Activated CD4-positive, alpha-beta T cell treated with anti-CD3 and anti-CD28 coated beads for 48 hours (primary cell): Measurements from ENCODE around the gene KIF14.
A peak's percentile ranks its signal among the peaks of the same experiment; 100 is the strongest.

ENCODE experiments used
- DNase-seq: peaks from one replicate; pipeline ENCODE4 v3.0.0-alpha.2; 2020

The KIF14 gene, protein sequence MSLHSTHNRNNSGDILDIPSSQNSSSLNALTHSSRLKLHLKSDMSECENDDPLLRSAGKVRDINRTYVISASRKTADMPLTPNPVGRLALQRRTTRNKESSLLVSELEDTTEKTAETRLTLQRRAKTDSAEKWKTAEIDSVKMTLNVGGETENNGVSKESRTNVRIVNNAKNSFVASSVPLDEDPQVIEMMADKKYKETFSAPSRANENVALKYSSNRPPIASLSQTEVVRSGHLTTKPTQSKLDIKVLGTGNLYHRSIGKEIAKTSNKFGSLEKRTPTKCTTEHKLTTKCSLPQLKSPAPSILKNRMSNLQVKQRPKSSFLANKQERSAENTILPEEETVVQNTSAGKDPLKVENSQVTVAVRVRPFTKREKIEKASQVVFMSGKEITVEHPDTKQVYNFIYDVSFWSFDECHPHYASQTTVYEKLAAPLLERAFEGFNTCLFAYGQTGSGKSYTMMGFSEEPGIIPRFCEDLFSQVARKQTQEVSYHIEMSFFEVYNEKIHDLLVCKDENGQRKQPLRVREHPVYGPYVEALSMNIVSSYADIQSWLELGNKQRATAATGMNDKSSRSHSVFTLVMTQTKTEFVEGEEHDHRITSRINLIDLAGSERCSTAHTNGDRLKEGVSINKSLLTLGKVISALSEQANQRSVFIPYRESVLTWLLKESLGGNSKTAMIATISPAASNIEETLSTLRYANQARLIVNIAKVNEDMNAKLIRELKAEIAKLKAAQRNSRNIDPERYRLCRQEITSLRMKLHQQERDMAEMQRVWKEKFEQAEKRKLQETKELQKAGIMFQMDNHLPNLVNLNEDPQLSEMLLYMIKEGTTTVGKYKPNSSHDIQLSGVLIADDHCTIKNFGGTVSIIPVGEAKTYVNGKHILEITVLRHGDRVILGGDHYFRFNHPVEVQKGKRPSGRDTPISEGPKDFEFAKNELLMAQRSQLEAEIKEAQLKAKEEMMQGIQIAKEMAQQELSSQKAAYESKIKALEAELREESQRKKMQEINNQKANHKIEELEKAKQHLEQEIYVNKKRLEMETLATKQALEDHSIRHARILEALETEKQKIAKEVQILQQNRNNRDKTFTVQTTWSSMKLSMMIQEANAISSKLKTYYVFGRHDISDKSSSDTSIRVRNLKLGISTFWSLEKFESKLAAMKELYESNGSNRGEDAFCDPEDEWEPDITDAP (N-terminal part only)

DNA sequence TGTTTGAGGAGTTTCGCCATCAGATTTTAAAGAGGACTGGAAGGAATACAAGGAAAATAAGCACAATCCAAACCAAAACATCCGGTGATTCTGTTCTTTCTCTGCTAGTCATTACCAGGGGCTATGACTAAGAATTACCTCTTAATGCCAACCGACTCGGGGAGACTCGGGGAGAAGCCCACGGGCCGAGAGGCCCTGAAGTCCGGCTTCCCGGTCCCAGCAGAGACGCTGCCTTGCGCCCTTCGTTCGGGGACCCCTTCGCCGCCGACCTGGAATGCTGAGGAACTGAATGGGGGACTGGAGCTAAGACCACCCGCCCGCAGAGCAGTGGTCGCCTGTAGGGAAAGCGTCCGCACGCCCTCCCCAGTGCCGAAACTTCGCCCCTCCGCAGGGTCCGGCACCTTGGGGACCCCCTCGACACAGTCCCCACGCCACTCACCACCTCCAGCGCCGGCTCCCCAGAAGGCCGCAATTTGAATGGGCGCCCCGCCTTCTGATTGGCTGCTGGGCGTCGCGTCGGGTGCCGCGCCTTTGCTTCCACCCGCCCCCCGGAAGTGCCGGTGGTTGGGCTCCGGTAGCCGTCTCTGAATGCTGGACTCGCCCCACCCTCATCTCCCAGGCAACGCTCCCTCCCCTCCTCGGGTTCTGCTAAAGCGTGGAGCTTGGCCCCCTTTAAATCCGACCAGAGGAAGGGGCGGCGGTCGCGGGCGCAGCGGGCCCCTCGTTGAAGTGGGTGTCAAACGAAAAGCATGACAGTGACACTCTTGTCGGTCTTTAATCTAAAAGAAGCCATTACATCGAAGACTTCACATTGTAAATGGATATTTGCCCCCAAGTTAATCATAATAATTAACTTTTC lies at the start of gene KIF14:
TSS of gene KIF14 (minus strand) at position 479 of the 859 bp plus-strand sequence. CDS start 2,028 bp downstream, outside the sequence.
- DNase-seq: peak; percentile 95

DNA sequence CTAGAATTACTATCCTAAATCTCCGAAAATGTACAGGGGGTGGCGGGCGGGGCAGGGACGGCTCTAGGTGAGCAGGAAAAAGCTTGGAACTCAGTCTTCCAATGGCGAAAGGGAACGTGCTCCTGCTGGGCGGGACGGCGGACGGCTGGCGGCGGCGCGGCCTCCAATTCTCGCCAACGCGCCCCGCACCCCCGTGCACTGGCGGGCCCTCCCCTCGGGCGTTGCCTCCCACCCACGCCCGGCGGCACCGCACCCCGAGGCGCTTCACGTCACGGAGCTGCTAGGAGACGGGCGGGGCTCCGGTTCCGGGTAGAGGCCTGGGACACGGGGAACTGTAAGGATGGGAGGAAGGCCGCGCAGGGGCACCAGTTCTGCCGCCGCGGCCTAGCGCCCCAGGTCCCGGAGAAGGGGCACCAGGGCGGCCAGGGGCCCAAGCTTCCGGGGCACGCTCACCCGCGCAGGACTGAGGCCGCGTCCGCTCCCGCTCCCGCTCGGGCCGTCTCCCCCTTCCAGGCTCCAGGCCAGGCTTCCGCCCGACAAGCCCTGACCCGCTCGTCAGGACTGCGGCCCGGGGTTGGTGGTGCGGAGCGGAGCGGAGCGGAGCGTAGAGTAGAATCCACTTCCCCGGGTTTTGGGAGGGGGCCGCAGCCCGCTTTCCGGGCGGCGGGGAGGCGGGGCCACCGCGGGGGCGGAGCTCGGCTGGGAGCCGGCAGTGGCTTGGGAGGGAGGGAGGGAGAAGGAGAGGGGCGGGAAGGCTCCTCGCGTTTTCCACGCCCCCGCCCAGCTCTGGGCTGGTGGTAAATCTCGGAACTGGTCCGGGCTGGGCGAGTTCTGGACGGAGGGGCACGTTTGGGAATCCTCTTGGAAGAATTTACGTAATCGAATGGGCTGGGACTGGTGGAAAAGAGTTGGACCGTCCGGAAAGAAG lies 49.0 kb upstream of the KIF14 start, which contains the start of gene DDX59:
TSS of gene DDX59 (minus strand) at position 594 of the 928 bp plus-strand sequence. CDS start 3,167 bp downstream, outside the sequence.
- DNase-seq: peak; percentile 96

DNA sequence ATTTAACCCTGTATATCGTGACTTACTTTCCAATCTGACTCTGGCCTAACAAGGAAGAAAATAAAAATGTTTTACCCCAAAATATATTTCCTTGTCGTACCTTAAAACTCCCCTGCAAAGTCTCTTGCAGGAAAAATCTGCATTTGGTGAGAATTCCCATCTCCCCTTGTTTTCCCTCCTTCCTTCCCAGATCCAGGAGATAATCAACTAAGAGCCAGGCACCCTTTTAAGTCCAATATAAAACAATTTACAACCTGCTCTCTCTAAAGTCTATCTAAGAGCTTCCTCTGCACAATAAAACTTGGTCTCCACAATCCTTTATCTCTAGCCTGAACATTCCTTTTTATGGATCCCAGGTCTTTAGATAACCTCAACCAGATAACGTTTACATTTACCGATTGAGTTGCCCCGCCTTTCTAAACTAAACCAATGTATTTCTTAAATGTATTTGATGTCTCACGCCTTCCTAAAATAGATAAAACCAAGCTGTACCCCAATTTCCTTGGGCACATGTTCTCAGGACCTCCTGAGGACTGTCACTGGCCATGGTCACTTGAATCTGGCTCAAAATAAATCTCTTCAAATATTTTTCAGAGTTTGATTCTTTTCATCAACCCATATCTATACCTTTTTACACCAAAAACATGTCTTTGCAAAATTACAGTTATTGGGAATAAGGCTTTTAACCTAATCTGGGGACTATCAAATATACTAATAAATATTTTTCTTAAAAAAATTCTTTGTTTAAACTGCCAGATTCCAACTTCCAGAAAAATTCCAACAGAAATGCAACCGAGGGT lies 48.2 kb upstream of the KIF14 start:
- DNase-seq: no peak

DNA sequence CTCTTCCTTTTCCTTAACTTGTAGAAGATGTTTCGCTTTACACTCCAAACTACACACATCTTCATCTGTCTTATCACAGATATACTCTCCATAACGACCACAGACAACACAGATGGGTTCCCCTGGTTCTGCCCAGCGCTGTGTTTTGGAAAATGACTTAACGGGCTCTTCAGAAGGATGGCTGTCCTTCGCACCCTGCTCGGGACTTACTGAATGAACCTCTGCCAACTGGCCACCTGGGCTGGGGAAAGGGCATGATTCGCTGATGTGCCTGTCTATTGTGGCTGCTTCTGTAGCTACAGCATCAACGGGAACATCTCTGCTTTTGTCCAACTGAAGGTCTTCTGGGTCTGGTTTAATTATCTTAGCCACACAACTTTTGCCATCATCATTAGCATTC lies 45.8 kb upstream of the KIF14 start:
- no peak for DNase-seq

DNA sequence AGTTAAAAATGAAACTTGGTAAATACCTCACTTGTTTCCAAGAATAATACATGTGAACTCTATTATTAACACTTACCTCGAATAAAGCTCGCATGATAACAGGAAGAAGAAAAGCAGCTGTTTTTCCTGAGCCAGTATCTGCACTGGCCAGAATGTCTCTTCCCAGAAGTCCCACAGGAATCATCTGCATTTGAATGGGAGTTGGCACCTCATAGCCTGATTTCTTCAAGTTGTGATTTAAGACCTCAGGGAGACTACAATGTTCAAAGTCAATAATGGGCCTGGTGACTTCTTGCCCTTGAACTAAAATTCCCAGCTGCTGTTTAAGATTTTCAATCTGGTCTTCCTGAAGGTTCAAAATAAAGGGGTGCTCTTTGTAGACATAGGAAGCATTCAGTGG lies 45.3 kb upstream of the KIF14 start:
- DNase-seq: no peak

DNA sequence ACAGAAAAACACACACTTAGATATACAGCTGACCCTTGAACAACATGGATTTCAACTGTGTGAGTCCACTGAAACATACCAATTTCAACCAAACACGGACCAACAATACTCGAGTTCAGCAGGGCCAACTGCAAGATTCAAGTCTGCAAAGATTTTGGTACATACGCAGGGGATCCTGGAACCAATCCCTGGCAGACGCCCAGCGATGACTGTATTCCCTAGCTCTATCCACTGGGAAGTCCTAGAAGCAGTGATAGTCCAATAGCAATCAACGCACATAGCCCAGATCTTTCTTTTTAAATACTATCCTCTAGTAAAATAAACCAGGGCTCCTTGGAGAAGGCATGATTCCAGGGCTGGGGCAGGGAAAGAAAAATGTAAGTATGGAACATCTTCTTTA lies 40.2 kb upstream of the KIF14 start:
- DNase-seq: no peak

DNA sequence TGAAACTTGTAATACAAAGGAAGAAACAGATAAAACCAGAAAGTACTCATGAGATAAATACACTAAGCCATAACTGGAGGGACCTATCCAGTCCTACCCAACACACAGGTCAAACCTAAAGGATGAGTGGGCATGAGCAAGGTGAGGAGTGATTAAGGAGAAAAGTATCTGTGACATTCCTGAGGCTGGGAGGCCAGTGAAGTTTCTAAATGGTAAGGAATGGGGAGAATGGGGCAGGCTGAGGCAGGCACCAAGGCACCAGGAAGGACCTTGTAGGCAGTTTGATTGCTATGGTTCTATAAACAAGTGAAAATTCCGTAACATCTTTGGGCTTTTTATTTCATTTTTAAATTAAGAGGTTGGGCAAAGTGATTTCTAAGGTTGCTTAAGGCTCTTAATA lies 38.7 kb upstream of the KIF14 start:
- no peak for DNase-seq

DNA sequence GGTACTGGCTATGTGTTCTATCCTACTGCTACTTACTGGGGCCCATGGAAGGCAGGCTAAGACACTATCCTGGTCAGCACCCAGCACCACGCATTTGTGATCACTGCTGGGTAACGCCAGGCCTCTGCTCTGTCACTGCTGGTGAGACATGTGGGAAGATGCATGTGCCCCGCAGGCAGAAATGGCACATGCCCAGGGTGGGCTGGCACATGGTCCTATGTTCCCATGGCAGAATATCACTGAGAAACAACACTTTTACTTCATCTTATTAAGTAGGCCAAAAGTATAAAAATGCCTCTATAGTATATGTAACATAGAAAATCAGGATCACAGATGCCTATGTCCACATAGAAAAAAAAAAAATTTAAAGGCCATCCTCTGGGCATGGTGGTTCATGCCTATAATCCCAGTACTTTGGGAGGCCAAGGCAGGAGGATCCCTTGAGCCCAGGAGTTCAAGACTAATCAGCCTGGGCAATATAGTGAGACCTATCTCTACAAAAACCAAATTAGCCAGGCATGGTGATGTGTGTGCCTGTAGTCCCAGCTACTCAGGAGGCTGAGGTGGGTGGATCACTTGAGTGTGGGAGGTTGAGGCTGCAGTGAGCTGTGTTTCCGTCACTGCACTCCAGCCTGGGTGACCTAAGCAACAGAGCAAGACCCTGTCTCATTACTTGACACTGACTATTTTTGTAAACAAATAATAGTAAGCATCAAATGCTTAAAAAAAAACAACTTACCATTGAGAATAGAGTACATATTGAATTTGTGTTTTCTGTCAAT lies 37.7 kb upstream of the KIF14 start:
- no peak for DNase-seq

DNA sequence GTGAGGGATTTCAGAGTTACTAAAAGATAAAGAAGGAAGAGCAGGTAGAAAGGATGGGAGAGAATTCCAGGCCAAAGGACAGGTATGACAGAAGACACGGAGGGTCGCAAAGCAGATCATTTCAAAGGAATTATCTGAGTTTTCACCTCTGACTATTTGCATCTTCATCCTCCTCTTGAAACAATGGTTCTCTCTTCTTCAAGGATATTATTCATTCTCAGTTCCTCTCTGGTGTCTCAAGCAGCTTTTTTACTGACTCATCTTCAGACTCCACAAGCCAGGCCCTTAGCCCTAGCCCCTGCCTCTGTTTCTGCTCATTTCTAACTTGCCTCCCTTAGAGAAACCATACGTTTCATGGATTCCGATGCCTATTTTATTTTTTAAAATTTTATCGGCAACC lies 34.1 kb upstream of the KIF14 start:
- DNase-seq: no peak

DNA sequence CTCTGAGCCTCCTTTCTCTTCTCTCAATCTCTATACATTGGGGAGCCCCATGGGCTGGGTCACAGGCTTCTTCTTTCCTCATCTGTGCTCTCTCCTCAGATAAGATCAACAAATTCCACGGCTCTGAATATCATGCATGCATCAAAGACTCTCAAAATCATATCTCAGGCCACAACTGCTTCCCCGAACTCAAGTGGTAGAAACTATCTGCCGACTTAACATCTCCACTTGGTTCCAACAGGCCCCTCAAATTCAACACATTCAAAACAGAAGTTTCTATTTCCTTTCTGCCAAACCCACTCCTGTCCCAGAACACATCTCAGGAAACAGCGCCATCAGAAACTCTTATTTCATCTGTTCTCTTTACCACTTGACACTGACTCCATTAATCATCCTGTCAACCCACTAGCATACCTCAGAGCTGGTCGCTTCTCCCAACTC lies 32.5 kb upstream of the KIF14 start:
- DNase-seq: peak; percentile 8

DNA sequence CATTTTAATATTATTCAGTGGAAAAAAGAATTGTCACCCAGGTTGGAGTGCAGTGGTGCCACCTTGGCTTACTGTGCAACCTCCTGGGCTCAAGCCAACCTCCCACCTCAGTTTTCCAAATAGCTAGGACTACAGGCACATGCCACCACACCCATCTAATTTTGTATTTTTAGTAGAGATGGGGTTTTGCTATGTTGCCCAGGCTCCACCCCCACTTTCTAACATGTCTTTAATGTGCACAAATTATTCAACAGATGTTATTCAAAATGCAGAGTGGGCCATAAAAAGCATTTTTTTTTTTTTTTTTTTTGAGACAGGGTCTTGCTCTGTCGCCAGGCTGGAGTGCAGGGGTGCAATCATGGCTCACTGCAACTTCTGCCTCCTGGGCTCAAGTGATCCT lies 31.8 kb upstream of the KIF14 start:
- DNase-seq: no peak

DNA sequence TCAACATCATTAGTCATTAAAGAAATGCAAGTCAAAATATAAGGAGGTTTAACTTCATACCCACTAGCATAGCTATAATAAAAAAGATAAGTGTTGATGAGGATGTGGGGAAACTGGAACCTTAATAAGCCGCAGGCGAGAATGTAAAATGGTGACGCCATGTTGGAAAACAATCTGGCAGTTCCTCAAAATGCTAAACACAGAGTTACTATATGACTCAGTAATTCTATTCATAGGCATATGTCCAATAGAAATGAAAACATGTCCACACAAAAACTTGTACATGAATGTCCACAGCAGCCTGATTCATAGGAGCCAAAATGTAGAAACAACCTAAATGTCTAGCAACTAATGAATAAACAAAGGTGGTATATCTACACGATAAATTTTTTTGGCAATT lies 26.0 kb upstream of the KIF14 start:
- no peak for DNase-seq

DNA sequence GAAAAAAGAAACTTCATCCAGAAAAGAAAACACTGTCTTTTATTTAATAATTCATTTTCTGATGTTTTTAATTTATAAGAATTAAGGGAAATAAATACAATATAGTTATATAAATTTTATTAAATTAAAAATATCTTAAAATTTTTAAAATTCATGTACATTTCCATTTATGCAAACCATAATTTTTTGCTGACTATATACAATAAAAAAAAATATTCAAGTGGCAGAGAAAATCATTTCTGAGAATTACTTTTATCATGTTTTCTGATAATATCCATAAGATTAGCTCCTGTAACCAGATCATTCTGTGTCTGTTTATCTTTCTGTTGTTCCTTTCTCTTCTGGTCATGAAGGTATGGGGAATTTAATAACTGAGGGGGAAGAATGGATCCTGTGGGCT lies 23.5 kb upstream of the KIF14 start:
- DNase-seq: no peak

DNA sequence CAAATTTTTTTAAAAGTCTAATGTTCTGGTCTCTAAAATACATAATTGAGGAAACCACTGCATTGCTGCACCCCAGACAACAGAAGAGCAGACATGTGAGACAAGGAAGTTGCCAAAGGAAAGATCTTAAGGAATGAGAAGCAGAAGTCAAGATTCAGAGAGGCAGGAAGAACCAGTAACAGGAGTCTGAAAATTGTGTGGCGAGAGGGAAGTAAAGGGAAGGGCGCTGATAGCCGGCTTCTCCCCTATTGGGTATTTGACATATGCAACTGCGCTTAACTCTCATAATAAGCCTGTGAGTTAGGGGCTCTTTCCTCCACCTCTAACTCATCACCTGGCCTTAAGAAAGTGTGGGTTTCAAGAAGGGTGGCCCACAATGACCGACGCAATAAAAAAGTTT lies 21.9 kb upstream of the KIF14 start:
- DNase-seq: no peak

DNA sequence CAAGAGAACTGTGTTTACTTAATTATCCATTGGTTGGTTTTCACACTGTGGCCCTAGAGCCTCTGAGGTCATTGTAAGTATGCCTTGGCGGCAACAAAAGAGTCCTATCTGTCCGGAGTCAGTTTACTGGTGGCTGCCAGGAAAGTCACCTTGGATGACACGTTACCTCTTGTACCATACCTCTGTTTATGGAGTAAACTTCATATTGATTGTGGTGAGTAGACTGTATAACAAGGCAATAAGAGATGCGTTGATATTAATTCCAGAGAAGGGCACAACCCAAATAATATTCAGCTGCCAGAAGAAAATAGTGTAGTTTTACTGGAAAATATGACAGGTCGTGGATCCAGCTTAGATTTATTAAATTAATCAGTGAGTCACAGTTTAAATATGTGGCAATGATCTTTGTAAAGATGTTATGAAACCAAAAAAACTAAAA lies 20.4 kb upstream of the KIF14 start:
- no peak for DNase-seq

DNA sequence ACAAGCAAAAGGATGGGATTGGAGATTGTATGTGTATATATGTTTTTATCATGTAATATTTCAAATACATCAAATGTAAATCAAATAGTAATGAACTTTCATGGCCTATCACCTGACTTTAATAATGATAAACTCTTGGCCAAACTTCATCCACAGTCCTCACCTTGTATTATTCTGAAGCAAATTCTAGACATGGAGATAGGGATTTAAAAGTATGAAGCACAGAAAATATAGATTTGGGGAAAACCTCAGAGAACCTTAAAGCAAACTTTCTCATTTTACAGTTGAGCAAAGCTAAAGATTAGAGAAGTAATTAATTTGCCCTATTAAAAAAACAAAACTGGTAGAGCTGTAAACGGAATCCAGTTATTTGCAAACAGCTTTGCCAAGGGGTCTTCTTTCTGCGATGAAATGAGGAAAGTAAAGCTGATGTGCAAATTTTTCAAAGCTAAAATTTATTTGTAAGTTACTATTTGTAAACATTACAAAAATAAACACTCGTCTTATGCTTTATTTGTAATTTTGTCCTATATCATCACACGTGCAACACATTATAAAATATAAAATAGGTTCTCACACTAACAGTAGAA lies 19.9 kb upstream of the KIF14 start:
- DNase-seq: no peak

DNA sequence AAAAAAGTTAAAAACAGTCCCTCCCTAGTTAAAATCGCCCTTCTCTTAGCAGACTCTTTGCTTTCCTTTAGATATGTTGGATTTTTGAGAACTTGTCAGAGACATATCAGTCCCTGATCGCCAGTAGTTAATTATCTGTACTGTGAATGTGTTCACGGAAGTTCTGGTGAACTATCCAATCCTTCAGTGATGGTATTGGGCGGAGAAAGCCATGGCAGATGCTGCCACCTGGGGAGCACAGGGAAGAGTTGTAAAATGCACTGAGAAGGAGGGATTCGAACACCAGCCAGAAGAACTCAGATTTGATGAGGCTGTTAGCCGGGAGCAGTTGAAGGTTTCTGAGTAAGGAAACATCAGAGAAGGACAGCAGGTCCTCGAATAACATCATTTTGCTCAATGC lies 17.5 kb upstream of the KIF14 start:
- no peak for DNase-seq

DNA sequence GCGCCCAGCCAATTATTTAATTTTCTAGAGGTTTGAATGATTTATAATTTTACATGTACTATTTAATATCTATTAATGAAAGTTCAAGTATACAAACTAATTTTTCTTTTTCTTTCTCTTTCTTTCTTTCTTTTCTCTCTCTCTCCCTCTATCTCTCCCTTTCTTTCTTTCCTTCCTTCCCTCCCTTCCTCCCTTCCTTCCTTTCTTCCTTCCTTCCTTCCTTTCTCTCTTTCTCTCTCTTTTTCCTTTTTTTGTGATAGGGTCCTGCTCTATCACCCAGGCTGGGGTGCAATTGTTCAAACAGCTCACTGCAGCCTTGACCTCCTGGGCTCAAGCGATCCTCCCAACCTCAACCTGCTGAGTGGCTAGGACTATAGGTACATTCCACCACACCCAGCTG lies 16.1 kb upstream of the KIF14 start:
- DNase-seq: no peak
